Urothelium cell line (cell line): Measurements from ENCODE around the gene INTS1.
A peak's percentile ranks its signal among the peaks of the same experiment; 100 is the strongest.

Source experiments
- DNase-seq: peaks from one replicate; pipeline ENCODE4 v3.0.0; 2011; ENCODE audit warnings: low spot score, mixed read lengths
- FAIRE-seq: peaks from 2 replicates; lab custom pipeline; 2011; peaks lifted over from hg19 to GRCh38; lab: Jason Lieb, UNC

The INTS1 gene

GRCh38 chr7:1468203-1468602, 36.0 kb downstream of the INTS1 start:
- DNase-seq = no peak
- FAIRE-seq = peak; percentile 90

DNA sequence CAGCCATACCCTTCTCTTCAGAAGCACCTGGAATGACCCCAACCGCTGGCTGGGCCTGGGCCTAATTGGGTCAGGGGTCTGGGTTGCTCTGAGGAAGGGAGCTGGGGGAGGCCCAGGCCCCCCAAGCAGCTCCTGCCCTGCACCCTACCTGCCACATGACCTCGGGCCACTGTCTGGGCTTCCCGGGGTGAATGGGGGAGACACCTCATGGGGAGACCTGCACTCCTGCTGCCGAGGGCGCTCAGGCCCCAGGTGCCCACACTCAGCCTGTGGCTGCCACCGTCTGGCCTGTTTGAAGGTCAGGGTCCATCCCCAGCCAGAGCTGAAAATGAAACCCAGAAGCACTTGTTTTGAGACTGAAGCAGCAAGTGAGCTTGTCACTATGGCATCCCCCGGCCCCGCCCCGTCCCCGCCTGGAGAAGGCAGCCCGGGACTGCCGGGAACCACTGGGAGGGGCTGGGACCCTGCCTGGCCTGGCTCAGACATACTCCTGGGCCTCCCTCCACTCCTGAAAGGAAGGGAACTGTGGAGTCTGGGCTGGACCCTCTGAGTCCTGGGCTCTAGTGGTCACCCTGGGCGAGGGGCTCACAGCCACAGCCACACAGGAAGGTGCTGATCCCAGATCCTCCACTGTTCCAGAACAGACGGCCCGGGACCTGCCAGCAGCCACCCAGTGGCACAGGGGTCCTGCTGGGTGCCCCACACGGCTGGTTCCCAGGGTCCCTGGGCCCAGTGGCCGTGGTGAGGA, 37.5 kb downstream of the INTS1 start:
- FAIRE-seq (peak; percentile 88), DNase-seq (peak; percentile 83)

DNA sequence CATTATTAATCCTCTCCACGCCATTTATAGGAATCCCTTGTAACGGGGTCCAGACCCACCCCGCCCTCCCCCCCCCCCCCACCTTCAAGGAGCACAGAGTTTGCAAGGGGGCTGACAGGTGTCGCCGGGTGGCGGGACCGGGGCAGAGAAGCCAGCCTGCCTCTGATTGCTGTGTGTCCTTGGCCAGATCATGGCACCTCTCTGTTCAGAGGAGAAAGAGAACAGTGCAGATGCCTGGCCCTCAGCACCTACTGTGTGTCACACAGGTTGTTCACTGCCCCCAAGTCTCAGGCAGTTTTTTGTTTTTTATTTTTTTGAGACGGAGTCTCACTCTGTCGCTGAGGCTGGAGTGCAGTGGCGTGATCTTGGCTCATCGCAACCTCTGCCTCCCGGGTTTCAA, 39.5 kb downstream of the INTS1 start:
- FAIRE-seq = no peak
- no peak for DNase-seq

DNA sequence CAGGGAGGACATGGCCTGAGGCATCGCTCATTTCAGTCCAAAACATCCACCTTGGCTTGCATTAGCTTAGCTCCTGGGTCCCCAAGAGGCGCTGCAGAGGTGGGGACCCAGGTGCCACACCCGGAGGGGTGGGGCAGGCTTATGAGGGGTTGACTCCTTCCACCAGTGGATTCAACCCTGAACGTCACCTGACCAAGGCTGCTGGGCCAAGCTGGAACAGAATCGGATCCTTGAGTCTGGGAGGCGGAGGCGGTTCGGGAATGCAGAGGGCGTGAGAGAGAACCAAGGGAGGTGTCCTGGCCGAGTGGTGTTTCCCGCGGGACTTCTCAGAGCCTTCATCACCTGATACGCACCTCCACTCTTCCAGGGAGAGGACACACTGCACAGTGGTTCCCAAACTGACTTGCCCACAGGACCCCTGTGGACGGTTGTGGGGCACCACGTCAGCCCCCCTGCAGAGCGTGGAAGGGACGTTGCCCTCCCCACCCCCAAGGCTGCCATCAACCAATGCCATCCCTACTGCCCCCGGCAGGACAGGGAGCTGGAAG, 40.4 kb downstream of the INTS1 start:
- DNase-seq = no peak
- peak; percentile 89 for FAIRE-seq

DNA sequence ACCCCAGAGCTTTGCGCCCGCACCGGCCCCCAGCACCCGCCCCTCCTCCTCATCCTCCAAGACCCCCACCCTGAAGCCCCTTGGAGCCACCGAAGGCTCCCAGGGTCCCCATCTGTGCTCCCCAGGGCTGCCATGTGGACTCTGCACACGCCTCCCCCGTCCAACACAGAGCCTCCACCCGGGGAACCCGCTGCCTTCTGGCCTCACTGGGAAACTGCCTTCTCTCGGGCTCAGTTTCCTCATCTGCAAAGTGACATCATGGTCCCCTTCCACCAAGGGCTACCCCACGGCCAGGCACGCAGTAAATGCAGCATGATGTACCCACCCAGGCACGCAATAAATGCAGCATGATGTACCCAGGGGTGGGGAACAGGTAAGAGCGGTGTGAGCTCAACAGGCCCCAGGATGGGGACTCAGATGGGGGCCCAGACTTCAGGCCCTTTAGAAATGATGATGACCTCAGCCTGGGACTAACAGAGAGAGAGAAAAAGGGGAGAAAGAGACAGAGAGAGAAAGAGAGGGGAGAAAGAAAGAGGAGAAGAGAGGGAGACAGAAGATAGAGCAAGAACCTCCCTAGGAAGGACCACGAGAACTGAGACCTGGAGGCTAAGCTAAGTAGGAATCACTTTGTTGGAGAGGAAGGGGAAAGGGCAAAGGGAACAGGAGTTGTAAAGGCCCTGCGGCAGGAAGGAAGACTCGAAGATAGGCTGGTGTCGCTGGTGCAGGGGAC, 42.4 kb downstream of the INTS1 start:
- FAIRE-seq (peak; percentile 85), DNase-seq (no peak)

- peak; percentile 84 for FAIRE-seq
- no peak for DNase-seq
These were observed 43.2 kb downstream of the INTS1 start for GRCh38 chr7:1460821-1461645.

- DNase-seq (no peak), FAIRE-seq (no peak)
These were observed 44.0 kb downstream of the INTS1 start for GRCh38 chr7:1459920-1460820.

- DNase-seq (peak; percentile 100), FAIRE-seq (no peak)
These were observed 44.7 kb downstream of the INTS1 start for GRCh38 chr7:1459512-1459892.

DNA sequence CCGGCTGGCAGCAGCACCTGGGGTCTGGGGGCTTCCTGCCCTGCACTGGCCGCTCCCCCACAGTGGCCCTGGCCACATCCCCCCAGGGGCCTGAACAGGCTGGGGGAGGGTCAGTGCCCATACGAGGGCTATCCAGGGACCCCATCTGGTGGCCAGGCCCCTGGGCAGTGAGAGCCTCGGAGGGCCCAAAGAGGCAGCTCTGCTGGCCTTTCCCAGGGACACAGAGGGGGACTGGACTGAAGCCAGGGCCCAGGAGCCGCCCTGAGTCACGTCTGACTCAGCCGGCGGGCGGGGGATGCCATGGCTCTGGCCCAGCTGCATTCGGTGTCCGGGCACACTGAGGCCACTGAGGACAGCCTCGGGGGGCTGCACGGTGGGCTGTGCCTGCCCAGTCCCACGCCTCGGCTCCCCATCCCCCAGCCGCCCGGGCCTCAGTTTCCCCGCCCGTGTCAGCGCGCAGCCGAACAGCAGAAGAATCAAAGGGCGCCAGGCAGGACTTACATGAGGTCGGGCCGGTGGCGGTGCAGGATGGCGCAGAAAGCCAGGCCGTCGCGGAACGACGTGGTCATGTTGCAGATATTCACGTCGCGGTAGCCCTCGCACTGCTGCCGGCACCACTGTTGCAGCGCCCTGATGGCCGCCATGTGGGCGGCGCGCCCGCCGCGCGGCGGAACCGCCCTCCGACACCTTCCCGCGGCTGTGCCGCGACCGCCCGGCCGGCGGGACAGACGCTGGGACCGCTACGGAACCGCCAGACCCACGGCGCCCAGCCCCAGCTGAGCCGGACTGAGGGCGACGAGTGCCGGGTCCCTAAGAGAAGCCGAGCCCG, 45.3 kb downstream of the INTS1 start, which contains the start of gene MICALL2:
MICALL2 (minus strand) TSS at position 788 of the 829 bp plus-strand sequence; CDS start at position 644, 144 bp downstream.
- peak; percentile 99 for DNase-seq
- peak; percentile 98 for FAIRE-seq

GRCh38 chr7:1457949-1458682, 46.1 kb downstream of the INTS1 start:
- DNase-seq (peak; percentile 57), FAIRE-seq (peak; percentile 67)

DNA sequence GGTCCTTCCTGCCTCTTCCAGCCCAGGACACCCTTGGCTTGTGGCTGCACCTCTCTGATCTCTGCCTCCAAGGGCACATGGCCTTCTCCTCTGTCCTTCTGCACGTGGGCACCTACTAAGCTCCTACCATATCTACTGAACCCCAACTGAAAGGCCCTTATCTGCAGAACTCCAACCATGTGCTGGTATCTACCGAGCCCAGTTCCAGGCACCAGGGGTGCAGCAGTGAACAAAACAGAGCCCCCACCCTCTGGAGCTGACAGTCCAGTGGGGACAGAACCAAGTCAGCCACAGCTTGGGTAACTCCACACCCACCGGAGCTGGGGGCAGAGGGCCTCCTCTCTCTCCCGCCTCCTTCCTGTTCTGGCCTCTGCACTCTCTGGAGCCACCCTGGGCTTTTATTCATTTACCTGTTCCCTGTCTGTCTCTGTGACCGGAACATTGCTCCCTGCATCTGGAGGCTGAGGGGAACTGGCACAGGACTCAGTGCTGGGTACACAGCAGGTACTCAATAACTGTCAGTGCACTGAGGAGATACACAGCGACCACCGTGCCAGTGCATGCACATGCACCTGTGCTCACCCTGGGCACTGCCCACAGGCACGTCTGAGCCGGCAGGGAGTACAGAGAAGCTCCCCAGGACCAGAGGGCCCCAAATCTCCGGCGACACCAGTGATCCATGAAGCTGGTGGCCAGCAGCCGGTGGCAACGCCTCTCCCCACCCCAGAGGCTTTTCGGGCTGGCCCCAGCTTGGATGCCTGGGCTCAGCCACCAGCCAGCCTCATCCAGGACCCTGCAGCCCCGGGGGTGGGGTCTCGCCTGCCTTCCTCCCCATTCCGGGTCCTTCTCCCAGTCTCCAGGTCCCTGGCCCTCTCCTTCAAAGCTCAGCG, 46.9 kb downstream of the INTS1 start:
- DNase-seq = no peak
- FAIRE-seq = peak; percentile 87

DNA sequence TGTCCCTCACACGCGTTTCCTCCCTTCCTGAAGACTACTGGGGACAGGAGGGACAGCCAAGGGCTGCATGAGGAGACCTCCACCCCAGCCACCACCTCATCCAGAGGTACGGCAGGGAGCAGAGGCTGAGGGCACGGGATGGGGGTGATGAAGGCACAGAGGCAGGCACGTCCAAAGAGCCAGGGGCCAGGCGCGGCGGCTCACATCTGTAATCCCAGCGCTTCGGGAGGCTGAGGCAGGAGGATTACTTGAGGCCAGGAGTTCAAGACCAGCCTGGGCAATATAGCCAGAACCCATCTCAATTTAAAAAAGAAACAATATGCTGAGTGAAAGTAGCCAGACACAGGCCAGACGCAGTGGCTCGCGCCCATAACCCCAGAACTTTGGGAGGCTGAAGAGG, 48.2 kb downstream of the INTS1 start:
- DNase-seq (no peak), FAIRE-seq (peak; percentile 35)

DNA sequence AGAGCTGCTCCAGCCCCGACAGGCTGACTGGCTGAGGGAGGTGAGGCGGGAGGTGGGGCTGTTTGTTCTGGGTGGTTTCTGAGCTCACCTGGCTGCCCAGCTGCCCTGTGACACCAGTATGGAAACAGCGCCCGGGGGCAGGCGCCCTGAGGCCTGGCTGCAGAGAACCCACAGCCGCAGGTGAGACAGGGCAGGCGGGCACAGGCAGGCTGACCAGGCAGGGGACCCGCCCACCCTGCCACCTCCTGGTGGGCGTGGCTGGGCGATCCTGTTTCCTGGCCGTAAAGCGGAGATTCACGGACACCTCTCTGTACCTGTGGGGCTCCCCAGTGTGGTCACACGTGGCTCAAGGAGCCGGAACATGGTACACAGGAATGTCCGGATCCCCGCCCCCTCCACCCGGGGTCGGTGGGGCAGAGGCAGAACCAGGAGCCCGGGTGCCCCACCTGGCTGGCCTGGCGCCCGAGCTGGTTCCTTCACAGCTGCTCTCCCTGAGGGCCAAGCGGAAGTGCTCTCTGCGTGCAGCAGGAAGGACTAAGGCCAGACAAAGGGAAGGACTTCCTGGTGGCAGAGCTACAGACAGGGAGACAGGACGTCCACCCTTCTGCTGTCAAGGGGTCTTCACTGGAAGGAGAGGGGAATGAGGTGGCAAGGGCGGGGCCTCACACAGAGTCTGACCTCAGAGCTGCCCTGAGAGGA, 48.8 kb downstream of the INTS1 start:
- DNase-seq = no peak
- peak; percentile 94 for FAIRE-seq

GRCh38 chr7:1454542-1454941, 49.6 kb downstream of the INTS1 start:
- no peak for FAIRE-seq
- no peak for DNase-seq

DNA sequence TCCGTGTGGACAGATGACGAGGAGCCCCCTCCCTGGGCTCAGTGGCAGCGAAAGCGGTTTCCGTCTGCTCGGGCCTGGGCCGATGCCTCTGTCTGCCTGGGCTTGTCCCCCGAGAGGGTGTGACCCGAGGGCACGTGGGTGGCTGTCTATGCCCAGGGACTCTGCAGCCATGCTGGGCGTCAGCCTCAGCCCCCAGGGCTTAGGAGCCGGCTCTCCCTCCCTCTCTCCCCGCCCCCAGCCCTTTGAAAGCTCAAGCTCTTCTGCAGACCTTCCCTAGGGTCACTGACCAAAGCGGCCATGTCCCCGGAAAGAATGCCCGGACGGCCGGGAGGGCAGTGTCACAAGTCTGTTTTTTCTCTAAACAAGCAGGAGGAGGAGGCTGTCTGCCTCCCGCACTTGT, 52.0 kb downstream of the INTS1 start:
- no peak for DNase-seq
- peak; percentile 53 for FAIRE-seq

DNA sequence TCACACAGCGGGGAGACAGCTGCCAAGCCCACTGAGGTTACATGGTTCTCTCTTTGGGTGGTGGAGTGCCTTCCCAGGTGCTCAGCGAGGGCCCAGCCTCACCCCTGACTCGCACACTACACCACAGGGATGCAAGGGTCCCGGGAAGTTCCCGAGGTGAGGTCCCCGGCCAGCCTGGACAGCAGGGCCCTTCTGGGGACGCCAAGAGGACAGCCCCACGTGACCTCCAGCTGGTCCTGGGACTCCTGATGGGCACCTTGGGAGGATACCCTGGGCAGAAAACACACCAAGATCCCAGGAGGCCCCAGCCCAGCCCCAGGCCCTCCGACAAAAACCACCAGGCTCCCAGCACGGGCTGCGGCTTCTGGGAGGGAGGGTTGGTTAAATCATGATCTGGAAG, 53.2 kb downstream of the INTS1 start:
- peak; percentile 61 for FAIRE-seq
- DNase-seq = no peak

DNA sequence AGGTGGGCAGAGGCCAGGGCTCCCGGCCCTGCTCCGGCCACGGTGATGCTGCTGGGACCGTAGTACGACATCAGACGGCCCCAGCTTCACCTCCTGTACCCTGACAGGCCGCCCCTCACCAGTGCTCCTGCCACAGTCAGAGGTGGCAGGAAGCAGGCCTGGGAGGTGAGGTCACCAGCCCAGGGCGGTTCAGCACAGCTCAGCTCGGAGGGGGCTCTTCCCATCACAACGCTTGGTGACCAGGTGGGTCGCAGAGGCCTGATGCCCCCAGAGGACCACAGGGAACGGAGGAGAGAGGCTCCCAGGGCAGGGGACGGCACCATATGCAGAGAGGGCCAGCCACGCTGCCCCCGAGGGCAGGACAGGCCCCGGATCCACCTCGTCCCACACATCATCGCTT, 53.8 kb downstream of the INTS1 start:
- FAIRE-seq = peak; percentile 44
- DNase-seq = no peak
